DND-41 (cell line): ENCODE measurements around the gene CCDC73.

ENCODE experiments used
- ATAC-seq: fragments of 200-7000 bp; cut with Tn5 transposase; 3 replicates; pipeline ENCODE4 v1.9.1; 2021; ENCODE audit warnings: low read depth; ENCODE audit not compliant: insufficient read depth
- DNase-seq: peaks from one replicate; pipeline ENCODE4 v3.0.0-alpha.2; 2020
- H2AFZ ChIP-seq: 2 replicates; pipeline ENCODE4 v1.6.0; 2012; ENCODE audit warnings: low read depth, low read length
- H3K27ac ChIP-seq: 2 replicates; pipeline ENCODE4 v1.5.1; 2012; ENCODE audit warnings: low read length, inconsistent platforms
- H3K27me3 ChIP-seq: fragments of 200-600 bp; sonication (generic); 2 replicates; pipeline ENCODE4 v1.6.0; 2012; ENCODE audit warnings: low read length, mild to moderate bottlenecking, inconsistent platforms; ENCODE audit not compliant: insufficient read depth, poor library complexity
- H3K36me3 ChIP-seq: 2 replicates; pipeline ENCODE4 v1.5.1; 2012; ENCODE audit warnings: low read length, inconsistent platforms; ENCODE audit not compliant: insufficient read depth
- H3K4me1 ChIP-seq: 2 replicates; pipeline ENCODE4 v1.5.1; 2012; ENCODE audit warnings: mild to moderate bottlenecking, low read length; ENCODE audit not compliant: insufficient read depth
- H3K4me2 ChIP-seq: 2 replicates; pipeline ENCODE4 v1.6.0; 2012; ENCODE audit warnings: mild to moderate bottlenecking, moderate library complexity, low read length, inconsistent platforms; ENCODE audit not compliant: insufficient read depth
- H3K4me3 ChIP-seq, 2 experiments: fragments of 200-600 bp in 1 of 2; shearing (Covaris generic) in 1 of 2; 2 replicates each; pipeline ENCODE4 v1.5.1; 2012 to 2016; ENCODE audit warnings: inconsistent platforms in 2 of 2, low read length in 2 of 2, mild to moderate bottlenecking in 2 of 2, low read depth in 1 of 2, moderate library complexity in 1 of 2
- H3K79me2 ChIP-seq: 2 replicates; pipeline ENCODE4 v1.6.0; 2012; ENCODE audit warnings: low read length, inconsistent platforms; ENCODE audit not compliant: insufficient read depth
- H3K9ac ChIP-seq: 2 replicates; pipeline ENCODE4 v1.6.0; 2012; ENCODE audit warnings: low read depth, mild to moderate bottlenecking, inconsistent platforms, low read length, moderate library complexity
- H3K9me3 ChIP-seq: 2 replicates; pipeline ENCODE4 v1.5.1; 2012; ENCODE audit warnings: low read length, moderate library complexity, mild to moderate bottlenecking, inconsistent platforms; ENCODE audit not compliant: insufficient read depth, severe bottlenecking
- H4K20me1 ChIP-seq: 2 replicates; pipeline ENCODE4 v1.6.0; 2012; ENCODE audit warnings: low read length; ENCODE audit not compliant: insufficient read depth
- CTCF ChIP-seq: IDR thresholded peaks from 2 replicates; pipeline ENCODE4 v1.5.1; 2012; ENCODE audit warnings: borderline replicate concordance, low read length, moderate library complexity, mild to moderate bottlenecking; ENCODE audit not compliant: poor library complexity, severe bottlenecking; ENCODE audit errors: extremely low read depth
- EZH2 ChIP-seq: IDR thresholded peaks from 3 replicates; pipeline ENCODE4 v1.6.1; 2012; ENCODE audit warnings: borderline replicate concordance, low read depth, mild to moderate bottlenecking, moderate library complexity, low read length, inconsistent platforms; ENCODE audit not compliant: severe bottlenecking

The CCDC73 gene

GRCh38 chr11:32575070-32575469 is 219.4 kb downstream of the CCDC73 start:
- Histone ChIP-seq H3K4me1 (peaks cover 23% of the 10 kb centered on the region), H4K20me1 (no peaks in the 10 kb centered on the region), H3K9me3 (no peaks in the 10 kb centered on the region), H3K27me3 (no peaks in the 10 kb centered on the region), H2AFZ (peak overlapping the region; percentile 2; the same call in 1 of the 2 replicates), H3K9ac (no peak overlapping the region), H3K4me2 (no peak overlapping the region), H3K4me3 (no peak overlapping the region), H3K36me3 (no peaks in the 10 kb centered on the region), H3K79me2 (no peaks in the 10 kb centered on the region), H3K27ac (0 out of 2 replicates have a peak overlapping the region, but pooled peaks have one; percentile 5)
- TF ChIP-seq EZH2 (no peak), CTCF (no peak)
- ATAC-seq (no peak), DNase-seq (no peak)

GRCh38 chr11:32574421-32574820 is 220.0 kb downstream of the CCDC73 start:
- ATAC-seq (no peak), DNase-seq (no peak)
- Histone ChIP-seq H3K36me3 (no peaks in the 10 kb centered on the region), H3K4me2 (no peak overlapping the region), H3K27me3 (no peaks in the 10 kb centered on the region), H2AFZ (0 out of 2 replicates have a peak overlapping the region, but pooled peaks have one; percentile 2), H3K4me1 (peaks cover 23% of the 10 kb centered on the region), H3K9ac (no peak overlapping the region), H3K27ac (no peak overlapping the region), H4K20me1 (no peaks in the 10 kb centered on the region), H3K79me2 (no peaks in the 10 kb centered on the region), H3K9me3 (no peaks in the 10 kb centered on the region), H3K4me3 (no peak overlapping the region)
- TF ChIP-seq EZH2 (no peak), CTCF (no peak)

- Histone ChIP-seq H3K27ac (0 out of 2 replicates have a peak overlapping the region, but pooled peaks have one; percentile 4), H2AFZ (no peak overlapping the region), H3K36me3 (no peaks in the 10 kb centered on the region), H3K4me1 (peaks cover 23% of the 10 kb centered on the region), H3K9me3 (no peaks in the 10 kb centered on the region), H4K20me1 (no peaks in the 10 kb centered on the region), H3K4me3 (no peak overlapping the region), H3K27me3 (no peaks in the 10 kb centered on the region), H3K79me2 (no peaks in the 10 kb centered on the region), H3K9ac (no peak overlapping the region), H3K4me2 (no peak overlapping the region)
- ATAC-seq (no peak), DNase-seq (no peak)
- TF ChIP-seq EZH2 (no peak), CTCF (no peak)
These were observed 221.2 kb downstream of the CCDC73 start for GRCh38 chr11:32573228-32573627.

- Histone ChIP-seq H4K20me1 (no peaks in the 10 kb centered on the region), H3K79me2 (no peaks in the 10 kb centered on the region), H3K4me2 (no peak overlapping the region), H2AFZ (peak overlapping the region; percentile 17), H3K36me3 (no peaks in the 10 kb centered on the region), H3K4me3 (no peak overlapping the region), H3K4me1 (peaks cover 23% of the 10 kb centered on the region), H3K27me3 (no peaks in the 10 kb centered on the region), H3K9me3 (no peaks in the 10 kb centered on the region), H3K9ac (no peak overlapping the region), H3K27ac (peak overlapping the region; percentile 66)
- DNase-seq: no peak
- peak; percentile 13 for ATAC-seq
- TF ChIP-seq EZH2: no peak
- TF ChIP-seq CTCF: no peak
These were observed 223.4 kb downstream of the CCDC73 start for GRCh38 chr11:32571039-32571438.
